HG02763 (cell line): ENCODE measurements around the gene TMEM63B.
"Not testable (repeated sequence)": the region's sequence is repeated elsewhere in the genome, so short reads cannot be mapped to it uniquely, and the experiment has no call there.

ENCODE experiments used
- ATAC-seq: cut with Tn5 transposase; IDR thresholded peaks from one replicate; pipeline ENCODE4 v1.9.1; 2021; ENCODE audit warnings: mild to moderate bottlenecking, moderate library complexity; ENCODE audit not compliant: unreplicated experiment

TMEM63B gene

DNA sequence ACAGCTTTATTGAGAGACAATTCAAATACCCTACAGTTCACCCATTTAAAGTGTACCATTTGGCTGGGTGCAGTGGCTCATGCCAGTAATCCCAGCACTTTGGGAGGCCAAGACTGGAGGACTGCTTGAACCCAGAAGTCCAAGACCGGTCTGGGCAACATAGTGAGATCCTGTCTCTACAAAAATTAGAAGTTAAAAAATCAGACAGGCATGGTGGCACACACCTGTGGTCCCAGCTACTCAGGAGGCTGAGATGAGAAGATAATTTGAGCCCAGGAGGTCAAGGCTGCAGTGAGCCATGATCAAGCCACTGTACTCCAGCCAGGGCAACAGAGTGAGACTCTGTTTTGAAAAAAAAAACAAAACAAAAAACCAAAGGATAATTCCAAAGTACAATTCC, 40.2 kb downstream of the TMEM63B start:
- ATAC-seq, result no peak

DNA sequence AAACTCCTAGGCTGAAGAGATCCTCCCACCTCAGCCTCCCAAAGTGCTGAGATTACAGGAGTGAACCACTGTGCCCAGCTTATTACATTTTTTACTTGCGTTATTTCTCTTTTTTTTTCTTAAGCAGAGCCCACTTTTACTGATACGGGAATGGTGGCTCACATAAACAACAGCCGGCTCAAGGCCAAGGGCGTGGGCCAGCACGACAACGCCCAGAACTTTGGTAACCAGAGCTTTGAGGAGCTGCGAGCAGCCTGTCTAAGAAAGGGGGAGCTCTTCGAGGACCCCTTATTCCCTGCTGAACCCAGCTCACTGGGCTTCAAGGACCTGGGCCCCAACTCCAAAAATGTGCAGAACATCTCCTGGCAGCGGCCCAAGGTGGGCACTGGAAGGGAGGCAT, 41.8 kb downstream of the TMEM63B start:
- no peak for ATAC-seq

DNA sequence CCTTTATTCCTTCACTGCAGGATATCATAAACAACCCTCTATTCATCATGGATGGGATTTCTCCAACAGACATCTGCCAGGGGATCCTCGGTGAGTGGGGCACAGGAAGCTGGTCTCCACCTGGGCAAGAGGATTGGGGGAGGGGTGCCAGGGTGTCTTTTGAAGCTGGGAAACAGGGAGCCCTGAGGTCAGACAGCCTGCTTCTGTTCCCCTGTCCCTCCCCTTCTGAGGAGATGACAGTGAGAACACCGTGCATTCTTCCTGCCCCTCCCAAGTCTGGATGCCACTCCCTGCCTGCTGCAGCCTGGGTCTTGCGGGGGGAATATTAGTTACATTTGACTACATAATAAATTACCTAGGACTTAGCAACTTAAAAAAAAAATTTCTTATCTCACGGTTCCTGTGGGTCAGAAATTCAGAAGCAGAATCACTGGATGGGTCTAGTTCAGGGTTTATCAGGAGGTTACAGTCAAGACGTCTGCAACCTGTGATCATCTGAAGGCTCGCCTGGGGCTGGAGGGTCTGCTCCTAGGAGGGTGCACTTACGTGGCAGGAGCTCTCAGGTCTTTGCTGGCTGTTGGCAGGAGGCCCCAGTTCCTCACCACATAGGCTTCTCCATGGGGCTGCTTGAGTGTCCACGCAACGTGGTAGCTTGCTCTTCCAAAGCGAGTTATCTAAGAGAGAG, 42.7 kb downstream of the TMEM63B start:
- no peak for ATAC-seq

DNA sequence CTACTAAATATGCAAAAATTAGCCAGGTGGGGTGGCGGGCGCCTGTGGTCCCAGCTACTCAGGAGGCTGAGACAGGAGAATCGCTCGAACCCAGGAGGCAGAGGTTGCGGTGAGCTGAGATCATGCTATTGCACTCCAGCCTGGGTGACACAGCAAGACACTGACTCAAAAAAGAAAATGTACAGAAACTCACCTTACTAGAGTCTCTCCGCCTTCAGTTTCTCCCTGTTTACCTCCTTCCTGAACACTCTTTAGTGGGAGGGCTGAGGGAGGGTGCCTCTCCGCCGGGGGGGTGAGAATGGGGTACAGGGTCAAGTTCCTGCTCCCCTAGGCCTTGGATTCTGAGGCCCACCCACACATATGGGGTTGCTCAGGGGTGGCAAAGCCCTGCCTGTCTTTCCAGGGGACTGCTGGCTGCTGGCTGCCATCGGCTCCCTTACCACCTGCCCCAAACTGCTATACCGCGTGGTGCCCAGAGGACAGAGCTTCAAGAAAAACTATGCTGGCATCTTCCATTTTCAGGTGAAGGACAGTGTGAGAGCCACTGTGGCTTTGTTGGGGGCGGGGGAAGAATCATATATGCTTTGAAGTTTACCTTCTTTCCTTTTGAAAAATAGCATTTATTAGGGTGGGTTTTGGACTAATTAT, 44.7 kb downstream of the TMEM63B start:
- ATAC-seq, result no peak

DNA sequence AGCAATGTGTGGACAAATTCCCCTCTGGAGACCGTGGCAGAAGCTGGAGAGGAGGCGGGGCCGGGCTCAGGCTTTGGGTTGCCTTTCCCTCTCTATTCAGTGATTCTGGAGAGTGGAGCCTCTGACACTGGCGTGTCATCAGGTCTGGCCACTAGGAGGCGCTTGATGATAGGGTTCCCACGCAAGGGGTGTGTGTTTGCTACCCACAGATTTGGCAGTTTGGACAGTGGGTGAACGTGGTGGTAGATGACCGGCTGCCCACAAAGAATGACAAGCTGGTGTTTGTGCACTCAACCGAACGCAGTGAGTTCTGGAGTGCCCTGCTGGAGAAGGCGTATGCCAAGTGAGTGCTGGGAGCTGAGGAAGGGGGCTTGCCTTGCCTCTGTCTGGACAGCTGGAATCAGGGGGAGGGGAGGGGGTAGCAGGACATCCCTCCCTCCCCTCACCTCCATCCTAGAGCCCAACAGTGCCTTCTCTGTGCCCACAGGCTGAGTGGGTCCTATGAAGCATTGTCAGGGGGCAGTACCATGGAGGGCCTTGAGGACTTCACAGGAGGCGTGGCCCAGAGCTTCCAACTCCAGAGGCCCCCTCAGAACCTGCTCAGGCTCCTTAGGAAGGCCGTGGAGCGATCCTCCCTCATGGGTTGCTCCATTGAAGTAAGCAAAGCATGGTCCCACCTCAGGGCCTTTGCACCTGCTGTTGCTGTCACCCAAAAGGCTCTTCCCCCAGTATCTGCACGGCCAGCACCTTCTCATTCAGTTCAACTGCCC, 45.6 kb downstream of the TMEM63B start:
- ATAC-seq, result peak; percentile 64

DNA sequence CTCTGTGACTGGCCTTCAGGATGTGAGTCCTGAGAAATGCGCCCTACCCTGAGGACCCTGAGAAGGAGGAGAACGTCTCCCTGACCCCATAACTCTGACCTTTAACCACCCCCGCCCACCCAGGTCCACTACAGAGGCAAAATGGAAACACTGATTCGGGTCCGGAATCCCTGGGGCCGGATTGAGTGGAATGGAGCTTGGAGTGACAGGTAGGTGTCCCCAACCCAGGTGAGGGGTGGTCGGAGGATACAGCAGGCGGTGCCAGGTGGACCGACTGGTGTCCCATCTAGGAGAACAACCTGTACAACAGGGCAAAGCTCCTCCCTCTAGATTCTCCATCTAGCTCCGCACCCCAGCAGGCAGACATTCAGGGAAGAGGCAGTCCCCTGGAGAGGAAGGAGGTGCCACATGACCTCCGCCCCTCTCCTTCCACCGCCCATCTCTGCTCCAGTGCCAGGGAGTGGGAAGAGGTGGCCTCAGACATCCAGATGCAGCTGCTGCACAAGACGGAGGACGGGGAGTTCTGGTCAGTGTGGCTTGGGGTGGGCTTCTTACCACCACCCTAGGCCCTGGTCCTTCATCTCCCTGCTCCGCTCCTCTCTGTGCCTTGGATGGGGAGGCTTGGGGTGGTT, 48.9 kb downstream of the TMEM63B start:
- no peak for ATAC-seq

DNA sequence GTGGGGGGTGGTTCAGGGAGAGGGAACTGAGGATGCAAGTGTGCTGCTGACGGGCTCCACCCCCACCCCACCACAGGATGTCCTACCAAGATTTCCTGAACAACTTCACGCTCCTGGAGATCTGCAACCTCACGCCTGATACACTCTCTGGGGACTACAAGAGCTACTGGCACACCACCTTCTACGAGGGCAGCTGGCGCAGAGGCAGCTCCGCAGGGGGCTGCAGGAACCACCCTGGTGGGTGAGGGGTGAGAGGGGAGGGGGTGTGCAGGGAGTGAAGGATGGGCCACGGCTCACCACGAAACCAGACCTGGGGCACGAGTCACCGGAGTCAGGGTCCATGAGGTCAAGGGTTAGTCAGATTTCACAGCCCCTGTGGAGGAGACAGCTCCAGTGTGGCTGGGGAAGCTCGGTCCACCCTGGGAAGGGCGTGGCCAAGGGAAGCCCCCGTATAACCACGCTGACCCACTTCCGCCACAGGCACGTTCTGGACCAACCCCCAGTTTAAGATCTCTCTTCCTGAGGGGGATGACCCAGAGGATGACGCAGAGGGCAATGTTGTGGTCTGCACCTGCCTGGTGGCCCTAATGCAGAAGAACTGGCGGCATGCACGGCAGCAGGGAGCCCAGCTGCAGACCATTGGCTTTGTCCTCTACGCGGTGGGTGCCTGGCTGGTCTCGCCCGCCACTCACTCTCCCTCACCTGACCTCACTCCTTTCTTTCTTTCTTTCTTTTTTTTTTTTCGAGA, 49.6 kb downstream of the TMEM63B start:
- ATAC-seq, result no peak

DNA sequence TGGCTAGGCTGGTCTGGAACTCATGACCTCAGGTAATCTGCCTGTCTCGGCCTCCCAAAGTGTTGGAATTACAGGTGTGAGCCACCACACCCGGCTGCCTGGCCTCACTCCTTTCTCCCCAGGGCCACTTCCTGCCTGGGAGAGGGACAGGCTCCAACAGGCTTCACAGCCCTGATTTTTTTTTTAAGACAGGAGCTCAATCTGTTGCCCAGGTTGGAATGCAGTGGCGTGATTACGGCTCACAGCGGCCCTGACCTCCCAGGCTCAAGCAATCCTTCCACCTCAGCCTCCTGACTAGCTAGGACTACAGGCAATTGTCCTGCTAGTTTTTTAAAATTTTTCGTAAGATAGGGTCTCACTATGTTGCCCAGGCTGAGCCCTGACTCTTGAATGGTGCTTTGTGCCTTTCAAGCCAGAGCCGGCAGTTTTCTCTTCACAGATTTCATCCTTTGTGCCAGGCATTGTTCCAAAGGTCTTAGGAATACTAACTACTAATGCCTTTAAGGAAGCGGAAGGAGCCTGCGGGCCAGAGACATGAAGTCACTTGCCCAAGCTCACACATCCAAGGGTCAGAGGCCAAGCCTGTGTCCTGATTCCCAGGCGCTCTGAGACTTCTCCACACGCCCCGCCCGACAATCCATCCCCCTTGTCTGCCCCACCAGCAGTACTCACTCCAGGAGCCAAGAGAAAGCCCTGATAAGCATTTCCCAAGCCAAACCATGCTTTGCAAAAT, 50.5 kb downstream of the TMEM63B start:
- ATAC-seq, result no peak

DNA sequence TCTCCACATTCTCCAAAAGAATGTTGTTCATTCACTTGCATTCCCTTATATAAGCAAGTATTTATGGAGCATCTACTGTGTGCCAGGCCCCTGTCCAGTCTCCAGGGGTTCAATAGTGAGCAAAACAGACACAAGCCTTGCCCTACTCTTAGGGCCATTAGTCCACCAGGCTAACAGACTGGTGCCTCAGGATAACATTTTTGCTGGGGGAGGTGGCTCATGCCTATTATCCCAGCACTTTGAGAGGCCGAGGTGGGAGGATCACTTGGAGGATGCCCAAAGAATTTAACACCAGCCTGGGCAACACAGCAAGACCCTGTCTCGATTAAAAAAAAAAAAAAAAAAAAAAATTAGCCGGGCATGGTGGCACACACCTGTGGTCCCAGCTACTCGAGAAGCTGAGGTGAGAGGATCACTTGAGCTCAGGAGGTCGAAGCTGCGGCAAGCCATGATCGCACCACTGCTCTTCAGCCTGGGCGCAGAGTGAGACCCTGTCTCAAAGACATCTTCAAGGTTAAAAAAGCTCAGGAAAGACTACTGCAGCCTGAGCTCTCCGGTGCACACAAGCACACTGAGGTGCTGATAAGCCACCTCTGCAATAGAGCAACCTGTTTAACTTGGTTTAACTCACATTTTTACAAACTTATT, 51.2 kb downstream of the TMEM63B start:
- ATAC-seq, result no peak

DNA sequence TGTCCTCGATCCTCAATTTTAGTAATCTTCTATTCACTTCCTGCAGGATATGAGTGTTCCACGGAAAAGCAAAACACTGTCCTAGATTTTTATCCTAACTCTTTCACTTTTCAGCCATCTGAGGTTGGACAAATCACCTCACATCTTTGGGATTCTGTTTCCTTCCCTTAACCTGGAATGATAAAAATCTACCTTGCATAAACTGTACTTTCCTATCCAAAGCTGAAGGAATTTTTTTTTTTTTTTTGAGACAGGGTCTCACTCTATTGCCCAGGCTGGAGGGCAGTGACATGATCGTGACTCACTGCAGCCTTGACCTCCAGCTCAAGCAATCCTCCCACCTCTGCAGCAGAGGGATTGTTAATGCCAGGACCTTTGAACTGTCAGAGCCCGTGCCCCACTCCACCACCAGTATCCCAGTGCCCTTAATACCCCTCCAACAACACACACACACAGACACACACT, 51.8 kb downstream of the TMEM63B start:
- no peak for ATAC-seq

DNA sequence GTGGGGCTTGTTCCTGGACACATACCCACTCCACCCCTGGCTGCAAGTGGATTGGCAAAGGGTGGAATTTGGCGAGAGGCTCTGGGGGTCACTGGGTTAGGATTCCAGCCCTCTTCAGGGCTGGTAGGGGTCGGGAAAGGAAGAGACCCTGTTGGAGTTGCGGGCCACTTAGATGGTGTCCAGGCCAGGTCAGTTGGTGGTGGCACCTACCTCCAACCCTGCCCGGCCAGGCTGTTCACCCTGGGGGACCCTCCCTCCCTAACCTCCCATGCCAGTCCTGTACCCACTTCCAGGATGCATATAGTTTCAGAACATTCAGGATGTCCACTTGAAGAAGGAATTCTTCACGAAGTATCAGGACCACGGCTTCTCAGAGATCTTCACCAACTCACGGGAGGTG, 52.3 kb downstream of the TMEM63B start:
- no peak for ATAC-seq

DNA sequence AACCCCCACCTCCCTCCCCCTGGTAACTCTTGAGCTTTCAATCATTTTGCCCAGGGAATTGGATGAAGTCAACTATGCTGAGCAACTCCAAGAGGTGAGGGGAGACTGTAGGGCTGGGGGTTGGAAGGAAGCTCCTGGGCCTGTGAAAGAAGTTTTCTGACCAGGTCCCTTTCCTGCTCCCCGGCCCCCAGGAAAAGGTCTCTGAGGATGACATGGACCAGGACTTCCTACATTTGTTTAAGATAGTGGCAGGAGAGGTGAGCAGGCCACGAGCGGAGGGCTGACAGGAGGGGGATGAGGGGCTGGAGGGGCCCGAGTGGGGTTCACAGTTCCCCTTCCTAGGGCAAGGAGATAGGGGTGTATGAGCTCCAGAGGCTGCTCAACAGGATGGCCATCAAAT, 53.1 kb downstream of the TMEM63B start:
- no peak for ATAC-seq

DNA sequence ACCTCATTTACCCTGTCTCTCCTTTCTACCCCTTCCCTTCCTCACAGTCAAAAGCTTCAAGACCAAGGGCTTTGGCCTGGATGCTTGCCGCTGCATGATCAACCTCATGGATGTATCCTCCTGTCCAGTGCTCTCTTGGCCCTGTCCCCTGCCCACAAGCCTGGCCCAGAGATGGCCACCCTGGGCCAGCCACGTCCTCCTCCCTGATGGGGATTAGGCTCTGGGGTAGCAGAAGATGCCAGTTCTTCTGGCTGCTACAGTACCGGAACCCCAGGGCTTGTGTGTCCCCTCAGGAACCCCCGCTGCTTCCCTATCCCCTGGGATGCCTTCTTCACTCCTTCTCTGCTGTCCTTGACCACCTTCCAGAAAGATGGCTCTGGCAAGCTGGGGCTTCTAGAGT, 53.5 kb downstream of the TMEM63B start:
- ATAC-seq, result no peak

DNA sequence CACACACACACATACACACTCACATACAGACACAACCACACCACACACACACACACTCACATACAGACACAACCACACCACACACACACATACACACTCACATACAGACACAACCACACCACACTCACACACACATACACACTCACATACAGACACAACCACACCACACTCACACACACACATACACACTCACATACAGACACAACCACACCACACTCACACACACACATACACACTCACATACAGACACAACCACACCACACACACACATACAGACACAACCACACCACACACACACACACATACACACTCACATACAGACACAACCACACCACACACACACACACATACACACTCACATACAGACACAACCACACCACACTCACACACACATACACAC, 54.4 kb downstream of the TMEM63B start:
- not testable (repeated sequence) for ATAC-seq

DNA sequence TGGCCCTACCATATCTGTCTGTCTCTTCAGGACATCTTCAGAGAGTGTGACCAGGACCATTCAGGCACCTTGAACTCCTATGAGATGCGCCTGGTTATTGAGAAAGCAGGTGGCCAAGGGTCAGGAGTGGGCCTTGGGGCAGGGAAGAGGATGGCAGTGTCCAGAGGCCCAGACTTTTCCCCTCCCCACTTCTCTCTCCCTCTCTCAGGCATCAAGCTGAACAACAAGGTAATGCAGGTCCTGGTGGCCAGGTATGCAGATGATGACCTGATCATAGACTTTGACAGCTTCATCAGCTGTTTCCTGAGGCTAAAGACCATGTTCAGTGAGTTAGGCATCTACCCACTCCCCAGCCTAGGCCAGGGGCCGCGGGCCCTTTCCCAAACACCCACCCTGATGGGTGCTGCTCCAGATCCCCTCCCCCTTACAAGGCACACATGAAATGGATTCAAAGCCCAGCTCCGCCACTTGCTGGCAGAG, 55.6 kb downstream of the TMEM63B start:
- no peak for ATAC-seq

DNA sequence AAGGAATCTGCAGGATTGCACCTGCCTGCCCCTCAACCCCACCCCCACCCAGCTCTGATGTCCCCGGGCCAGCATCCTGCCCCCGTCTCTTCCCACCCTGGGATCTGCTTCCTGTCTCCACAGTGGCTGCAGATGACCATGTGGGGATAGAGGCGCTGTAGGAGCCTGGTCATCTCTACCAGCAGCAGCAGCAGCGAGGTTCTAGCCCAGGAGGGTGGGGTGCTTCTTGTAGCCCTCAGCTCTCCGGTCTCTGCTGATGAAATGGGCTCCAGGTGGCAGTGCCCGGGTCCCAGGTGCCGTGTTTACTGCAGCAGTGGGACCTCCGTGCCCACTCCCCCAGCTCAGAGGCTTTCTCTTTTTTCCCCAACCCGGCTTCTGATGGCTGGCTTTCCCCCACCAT, 56.4 kb downstream of the TMEM63B start:
- no peak for ATAC-seq

DNA sequence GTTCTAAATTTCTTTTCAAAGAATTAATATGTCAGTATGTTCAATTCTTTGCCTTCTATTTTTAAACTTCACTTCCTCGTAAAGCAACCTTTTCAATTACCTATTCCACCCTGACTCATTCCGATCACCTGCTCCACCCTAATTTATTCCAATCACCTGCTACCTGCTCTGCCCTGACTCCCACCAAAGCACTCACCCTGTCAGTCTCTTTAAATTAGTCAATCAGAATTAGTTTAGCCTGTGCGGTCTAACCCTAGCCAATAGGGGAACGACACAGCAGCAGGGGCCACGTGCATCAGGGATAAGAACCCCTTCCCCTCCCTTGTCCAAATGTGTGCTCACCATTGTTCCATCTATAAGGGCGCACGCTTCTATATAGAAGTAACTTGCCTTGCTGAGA, 58.0 kb downstream of the TMEM63B start:
- ATAC-seq, result not testable (repeated sequence)

DNA sequence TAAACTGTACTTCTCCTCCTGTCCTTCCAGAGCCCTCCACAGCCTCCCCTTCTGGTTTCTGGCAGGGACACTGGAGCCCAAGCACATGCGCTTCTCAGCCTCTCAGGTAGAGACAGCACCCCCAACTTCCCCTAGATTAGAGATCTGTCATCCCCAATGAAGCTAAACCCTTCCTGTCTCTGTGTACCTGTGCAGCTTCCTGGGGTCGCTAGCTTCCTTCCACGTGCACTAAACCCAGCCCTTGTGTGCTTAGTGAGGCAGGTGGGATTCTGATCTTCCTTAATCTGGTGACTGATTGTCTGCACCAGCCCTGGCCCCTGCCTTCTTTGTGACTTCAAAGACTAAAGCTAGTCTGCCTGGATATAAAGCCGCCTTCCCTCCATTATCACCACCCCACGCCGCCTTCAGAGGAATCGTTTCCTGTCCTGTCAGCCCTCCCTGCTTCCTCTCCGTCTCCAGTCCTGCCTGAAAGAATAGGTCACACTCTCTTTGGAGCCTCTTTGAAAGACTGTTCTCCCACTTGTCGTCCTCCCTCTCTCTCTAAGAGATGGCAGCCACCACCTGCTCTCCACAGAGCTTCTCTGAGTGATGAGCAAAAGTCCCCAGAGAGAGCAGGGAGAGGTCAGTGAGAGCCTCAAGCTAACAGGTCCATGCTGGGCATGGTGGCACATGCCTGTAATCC, 58.7 kb downstream of the TMEM63B start:
- no peak for ATAC-seq

DNA sequence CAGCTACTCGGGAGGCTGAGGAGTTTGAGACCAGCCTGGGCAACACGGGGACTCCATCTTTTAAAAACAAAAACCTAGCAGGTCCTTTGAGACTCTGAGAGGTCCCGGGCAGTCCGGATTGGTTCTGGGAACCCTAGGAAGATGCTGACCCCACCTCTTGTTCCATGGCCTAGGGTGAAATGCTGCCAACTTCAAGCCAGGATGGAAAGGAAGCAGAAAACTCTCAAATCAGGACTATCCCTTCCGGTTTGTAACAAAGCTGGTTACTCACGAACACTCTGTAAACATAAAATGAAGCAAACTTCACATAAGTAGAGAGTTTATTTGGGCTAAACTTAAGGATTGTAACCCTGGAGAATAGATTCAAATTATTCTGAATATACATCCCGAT, 59.3 kb downstream of the TMEM63B start:
- ATAC-seq, result no peak
